ENCODE measurements around the gene PRDM16. TPM values are rescaled to one million over a fixed set of nuclear protein-coding genes. Genes with fewer than 3 reads are reported as not detected.

Gene PRDM16
- total and polyA plus RNA-seq, 2 of the 8 experiments (the other 6 are each of a cell fraction or from before 2014, with no cell fraction given): 0.39 to 0.43 TPM

DNA sequence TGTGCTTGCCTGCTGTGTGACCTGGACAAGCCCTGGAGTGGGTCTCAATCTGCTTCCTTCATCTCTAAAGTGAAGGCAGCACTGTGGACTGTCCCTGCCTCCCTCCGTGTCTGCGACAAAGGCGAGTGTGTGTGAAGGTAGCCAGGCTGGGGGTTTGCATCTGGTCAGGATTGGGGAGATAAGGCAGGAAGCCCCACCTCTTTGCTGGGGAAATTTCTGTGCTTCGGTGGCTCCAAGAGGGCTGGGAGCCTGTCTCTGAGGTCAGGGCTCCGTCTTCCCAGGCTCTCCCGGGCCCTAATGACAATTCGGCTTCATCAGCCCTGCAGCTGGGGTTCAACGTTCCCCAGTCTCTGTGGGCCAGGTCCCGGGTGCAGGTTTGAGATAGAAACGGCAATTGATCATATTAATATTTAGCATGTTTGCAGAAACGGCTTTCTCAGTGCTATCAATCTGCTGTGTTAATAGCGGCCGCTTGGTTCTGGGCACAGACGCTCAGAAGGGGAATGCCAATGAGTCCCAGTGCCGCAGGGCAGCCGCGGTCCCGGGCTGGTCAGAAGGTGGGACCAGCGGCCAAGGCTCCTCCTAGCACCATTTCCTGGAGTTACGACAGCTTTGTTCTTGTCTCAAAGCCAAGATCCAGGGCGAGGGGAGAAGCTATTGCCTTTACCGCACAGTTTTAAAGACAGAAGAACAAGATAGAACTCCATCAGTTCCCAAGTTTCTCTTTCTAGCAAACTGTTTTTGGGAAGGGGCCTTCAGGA lies 105.7 kb downstream of the PRDM16 start:
- no peak overlapping the region for H3K4ac ChIP-seq (replicated peaks; ENCODE audit: insufficient read length, low read depth, low read length)
- WGBS, 2 experiments (ENCODE audit: extremely low coverage in 1 of 2, insufficient coverage in 1 of 2, insufficient read length in 1 of 2, insufficient replicate concordance in 2 of 2, low coverage in 1 of 2, low lambda C conversion rate in 2 of 2, missing lambda C conversion rate in 1 of 2): 93% methylated on average over 15 of the region's 22 CpGs; no CpG with 5 or more reads in 1 of the 2 experiments
- H2BK12ac ChIP-seq (ENCODE audit: low read depth, low read length): no peak overlapping the region
- H3K36me3 ChIP-seq (ENCODE audit: control insufficient read depth in 2 of 4, insufficient read depth in 4 of 4, low read length in 3 of 4): no peaks in the 10 kb centered on the region
- H3K79me2 ChIP-seq (ENCODE audit: control insufficient read depth in 1 of 2, insufficient read depth in 2 of 2, low read length in 2 of 2): no peaks in the 10 kb centered on the region
- H3K23me2 ChIP-seq (ENCODE audit: low read depth, low read length): peaks cover 14% of the 10 kb centered on the region; the same call in 1 of the 2 replicates
- H2BK15ac ChIP-seq (ENCODE audit: low read length): no peak overlapping the region
- peaks cover 0 to 6% of the 10 kb centered on the region in 2 experiments for H4K20me1 ChIP-seq (replicated peaks in 1 of 2; ENCODE audit: control insufficient read depth in 1 of 2, insufficient read depth in 2 of 2, low read length in 2 of 2)
- no peak overlapping the region for H3K18ac ChIP-seq (ENCODE audit: extremely low read depth, low read length)
- no peaks in the 10 kb centered on the region for H3K9me3 ChIP-seq (ENCODE audit: insufficient read depth in 2 of 2, low read depth in 1 of 2, low read length in 1 of 2)
- no peak overlapping the region for H4K8ac ChIP-seq (ENCODE audit: extremely low read depth, insufficient read depth, low read length)
- no peak overlapping the region for H3K56ac ChIP-seq (replicated peaks; ENCODE audit: insufficient read length, low read depth, low read length)
- no peak overlapping the region for H4K91ac ChIP-seq (replicated peaks; ENCODE audit: insufficient read length, low read length)
- no peak overlapping the region for H3K4me2 ChIP-seq (ENCODE audit: insufficient read depth in 1 of 2, low read depth in 2 of 2, low read length in 2 of 2)
- ChIA-PET CTCF (ENCODE audit: partially characterized antibody) (no interaction called here), POLR2A (ENCODE audit: partially characterized antibody) (no interaction called here)
- H3K27me3 ChIP-seq (replicated peaks in 1 of 4; ENCODE audit: control insufficient read depth in 3 of 4, extremely low read depth in 1 of 4, insufficient read depth in 3 of 4, low read length in 3 of 4): 0 out of 7 replicates have a peak, but pooled peaks cover 0 to 2% (median 0%) of the 10 kb centered on the region in 4 experiments
- no peak overlapping the region for H3K23ac ChIP-seq (ENCODE audit: insufficient read length)
- no peak overlapping the region for H2AFZ ChIP-seq (ENCODE audit: low read length)
- H2BK5ac ChIP-seq (ENCODE audit: low read depth, low read length): no peak overlapping the region
- peaks cover 0 to 9% (median 4%) of the 10 kb centered on the region in 4 experiments; a peak in 5 of 7 replicates for H3K4me1 ChIP-seq (replicated peaks in 1 of 4; ENCODE audit: control insufficient read depth in 3 of 4, insufficient read depth in 4 of 4, low read length in 3 of 4)
- no peak overlapping the region for H3K4me3 ChIP-seq (ENCODE audit: extremely low read depth in 1 of 4, insufficient read depth in 2 of 4, low read depth in 3 of 4, low read length in 4 of 4)
- no peak overlapping the region for H3K27ac ChIP-seq (ENCODE audit: low read depth, low read length)
- H2BK20ac ChIP-seq (ENCODE audit: low read length): no peak overlapping the region
- H4K5ac ChIP-seq (ENCODE audit: insufficient read length, low read depth, low read length): no peak overlapping the region
- FAIRE-seq (no peak), DNase-seq (ENCODE audit: low read depth in 1 of 2, low spot score in 2 of 2) (no peak)
- H3K79me1 ChIP-seq (ENCODE audit: low read depth, low read length): no peaks in the 10 kb centered on the region
- no peak overlapping the region for H2AK5ac ChIP-seq (ENCODE audit: low read depth, low read length)
- no peak overlapping the region for H3K14ac ChIP-seq (ENCODE audit: insufficient read length)
- H2BK120ac ChIP-seq (replicated peaks; ENCODE audit: low read depth, low read length): no peak overlapping the region
- no peak overlapping the region for H3K9ac ChIP-seq (replicated peaks in 1 of 4; ENCODE audit: extremely low read depth in 1 of 4, low read depth in 3 of 4, low read length in 3 of 4)
- TF ChIP-seq GTF2F1 (IDR thresholded peaks at IDR 0.05; ENCODE audit: borderline replicate concordance, low read depth, low read length) (no peak), KDM1A (IDR thresholded peaks at IDR 0.05; ENCODE audit: borderline replicate concordance, low read length) (no peak), ZNF274 (IDR thresholded peaks at IDR 0.05; ENCODE audit: borderline replicate concordance, extremely low read depth, low read length) (no peak), ASH2L (IDR thresholded peaks at IDR 0.05; ENCODE audit: low read length) (no peak), SP4 (IDR thresholded peaks at IDR 0.05; ENCODE audit: low read length) (no peak), RNF2 (IDR thresholded peaks at IDR 0.05; ENCODE audit: borderline replicate concordance, low read depth, low read length, missing control alignments, poor library complexity, severe bottlenecking) (no peak), SAP30 (IDR thresholded peaks at IDR 0.05; ENCODE audit: insufficient read depth, insufficient replicate concordance, low read length) (no peak)
- TF ChIP-seq, protein P1, sequence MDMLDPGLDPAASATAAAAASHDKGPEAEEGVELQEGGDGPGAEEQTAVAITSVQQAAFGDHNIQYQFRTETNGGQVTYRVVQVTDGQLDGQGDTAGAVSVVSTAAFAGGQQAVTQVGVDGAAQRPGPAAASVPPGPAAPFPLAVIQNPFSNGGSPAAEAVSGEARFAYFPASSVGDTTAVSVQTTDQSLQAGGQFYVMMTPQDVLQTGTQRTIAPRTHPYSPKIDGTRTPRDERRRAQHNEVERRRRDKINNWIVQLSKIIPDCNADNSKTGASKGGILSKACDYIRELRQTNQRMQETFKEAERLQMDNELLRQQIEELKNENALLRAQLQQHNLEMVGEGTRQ (IDR thresholded peaks at IDR 0.05; ENCODE audit: low read length): no peak

Measured in H1 (cell line).